Measurements from ENCODE around the gene PRR18.

DNA sequence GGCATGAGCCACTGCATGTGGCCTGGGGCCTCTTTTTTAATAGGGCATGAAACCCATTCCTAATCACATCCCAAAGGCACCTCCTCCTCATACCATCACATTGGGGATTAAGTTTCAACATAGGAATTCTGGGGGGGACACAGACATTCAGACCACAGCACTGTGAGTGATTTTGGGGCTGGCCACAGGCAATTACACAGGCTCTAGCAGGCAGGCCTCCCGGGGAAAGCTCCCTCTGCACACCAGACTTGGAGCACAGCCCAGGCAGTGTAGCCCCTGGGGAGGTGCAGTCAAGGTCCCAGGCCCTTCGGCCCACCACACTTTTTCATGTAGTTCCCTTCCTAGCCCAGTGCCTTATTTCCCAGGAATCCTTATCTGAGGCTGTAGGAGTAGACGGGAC, 28.7 kb upstream of the PRR18 start:
- no peak for TF ChIP-seq POLR2A (IDR thresholded peaks at IDR 0.05)
- TF ChIP-seq, protein P1, sequence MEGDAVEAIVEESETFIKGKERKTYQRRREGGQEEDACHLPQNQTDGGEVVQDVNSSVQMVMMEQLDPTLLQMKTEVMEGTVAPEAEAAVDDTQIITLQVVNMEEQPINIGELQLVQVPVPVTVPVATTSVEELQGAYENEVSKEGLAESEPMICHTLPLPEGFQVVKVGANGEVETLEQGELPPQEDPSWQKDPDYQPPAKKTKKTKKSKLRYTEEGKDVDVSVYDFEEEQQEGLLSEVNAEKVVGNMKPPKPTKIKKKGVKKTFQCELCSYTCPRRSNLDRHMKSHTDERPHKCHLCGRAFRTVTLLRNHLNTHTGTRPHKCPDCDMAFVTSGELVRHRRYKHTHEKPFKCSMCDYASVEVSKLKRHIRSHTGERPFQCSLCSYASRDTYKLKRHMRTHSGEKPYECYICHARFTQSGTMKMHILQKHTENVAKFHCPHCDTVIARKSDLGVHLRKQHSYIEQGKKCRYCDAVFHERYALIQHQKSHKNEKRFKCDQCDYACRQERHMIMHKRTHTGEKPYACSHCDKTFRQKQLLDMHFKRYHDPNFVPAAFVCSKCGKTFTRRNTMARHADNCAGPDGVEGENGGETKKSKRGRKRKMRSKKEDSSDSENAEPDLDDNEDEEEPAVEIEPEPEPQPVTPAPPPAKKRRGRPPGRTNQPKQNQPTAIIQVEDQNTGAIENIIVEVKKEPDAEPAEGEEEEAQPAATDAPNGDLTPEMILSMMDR (IDR thresholded peaks at IDR 0.05): no peak

Measured in lower leg skin (tissue), 3 donors.